NCI-H524 (cell line): ENCODE data around the gene ETHE1.

ENCODE experiments used
- DNase-seq, 2 experiments: peaks; one replicate each; lab custom pipeline; 2025; lab: John Stamatoyannopoulos, UW

The ETHE1 gene

GRCh38 chr19:43490759-43491158 lies 36.2 kb downstream of the ETHE1 start:
- DNase-seq = no peak

DNA sequence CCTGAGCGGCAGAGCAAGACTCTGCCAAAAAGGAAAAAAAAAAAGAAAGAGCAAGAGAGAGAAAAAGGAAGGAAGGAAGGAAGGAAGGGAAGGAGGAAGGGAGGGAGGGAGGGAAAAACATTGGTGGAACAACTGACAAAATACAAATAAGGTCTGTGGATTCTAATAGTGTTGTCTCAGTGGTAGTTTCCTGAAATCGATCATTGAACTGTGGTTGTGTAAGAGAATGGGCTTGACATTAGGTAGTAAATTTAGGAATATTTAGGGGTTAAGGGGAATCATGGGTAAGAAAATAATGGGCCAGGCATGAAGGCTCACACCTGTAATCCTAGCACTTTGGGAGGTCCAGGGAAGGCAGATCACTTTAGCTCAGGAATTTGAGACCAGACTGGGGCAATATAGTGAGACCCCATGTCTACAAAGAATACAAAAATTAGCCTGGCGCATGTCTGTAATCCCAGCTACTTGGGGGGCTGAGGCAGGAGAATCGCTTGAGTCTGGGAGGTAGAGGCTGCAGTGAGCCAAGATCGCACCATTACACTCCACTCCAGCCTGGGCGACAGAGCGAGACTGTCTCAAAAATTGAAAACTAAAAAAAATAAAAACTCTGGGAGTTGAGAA lies 36.9 kb downstream of the ETHE1 start:
- DNase-seq = no peak

DNA sequence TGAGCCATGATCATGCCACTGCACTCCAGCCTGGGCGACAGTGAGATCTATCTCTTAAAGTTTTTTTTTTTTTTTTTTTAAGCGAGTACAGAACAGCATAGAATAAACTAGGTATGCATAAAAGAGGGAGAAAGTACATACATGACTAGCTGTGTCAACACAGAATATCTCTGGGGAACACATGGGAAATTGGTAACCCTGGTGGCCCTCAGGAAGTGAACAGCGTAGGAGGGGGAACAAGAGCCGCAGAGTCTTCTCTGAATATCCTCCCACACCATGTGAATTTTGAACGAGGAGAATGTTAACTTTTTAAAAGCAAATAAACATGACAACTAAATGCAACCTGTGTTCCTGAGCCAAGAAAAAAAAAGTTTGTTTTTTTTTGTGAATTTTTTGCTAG lies 37.7 kb downstream of the ETHE1 start:
- DNase-seq = no peak

DNA sequence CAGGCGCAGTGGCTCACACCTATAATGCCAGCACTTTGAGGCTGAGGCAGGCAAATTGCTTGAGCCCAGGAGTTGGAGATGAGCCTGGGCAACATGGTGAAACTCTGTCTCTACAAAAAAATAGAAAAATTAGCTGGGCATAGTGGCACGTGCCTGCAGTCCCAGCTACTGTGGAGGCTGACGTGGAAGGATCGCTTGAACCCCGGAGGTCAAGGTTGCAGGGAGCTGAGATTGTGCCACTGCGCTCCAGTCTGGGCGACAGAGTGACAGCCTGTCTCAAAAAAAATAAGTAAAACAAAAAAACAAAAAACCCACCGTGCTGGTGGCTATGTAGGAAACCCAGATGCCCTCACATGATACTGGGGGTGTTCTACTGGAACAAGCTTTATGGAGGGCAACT lies 38.8 kb downstream of the ETHE1 start:
- no peak for DNase-seq

DNA sequence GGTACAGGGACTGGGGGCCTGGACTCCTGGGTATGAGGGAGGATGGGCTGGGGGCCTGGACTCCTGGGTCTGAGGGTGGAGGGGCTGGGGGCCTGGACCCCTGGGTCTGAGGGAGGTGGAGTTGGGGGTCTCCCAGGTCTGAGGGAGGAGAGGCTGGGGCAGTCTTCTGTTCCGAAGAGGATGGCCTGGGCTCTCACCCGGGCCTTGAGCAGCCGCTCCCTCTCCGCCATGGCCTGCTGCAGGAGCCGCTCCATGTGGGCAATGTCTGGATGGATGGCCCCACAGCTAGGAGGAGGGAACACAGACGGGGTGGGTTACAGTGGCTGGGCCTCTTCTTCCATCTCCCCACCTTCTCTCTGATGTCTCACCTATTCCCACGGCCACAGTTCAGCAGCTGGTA lies 40.6 kb downstream of the ETHE1 start:
- no peak for DNase-seq

DNA sequence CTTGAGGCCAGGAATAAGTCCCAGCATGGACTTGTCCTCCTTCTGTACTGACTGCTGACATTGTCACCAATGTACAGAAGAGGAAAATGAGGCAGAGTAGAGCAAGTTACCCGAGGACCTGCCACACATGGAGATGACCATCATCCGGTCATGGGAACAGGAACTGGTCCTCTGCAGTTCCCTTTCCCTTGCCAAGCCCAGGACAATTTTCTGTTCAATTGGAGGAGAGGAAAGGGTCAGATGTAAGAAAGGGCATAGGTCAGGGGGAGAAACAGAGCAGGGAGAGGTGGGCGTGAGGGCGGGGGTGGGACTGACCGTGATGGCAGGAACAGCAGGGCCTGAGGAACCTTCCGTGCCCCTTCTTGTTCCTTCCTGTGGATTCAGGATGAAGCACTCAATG lies 41.0 kb downstream of the ETHE1 start:
- DNase-seq = no peak

DNA sequence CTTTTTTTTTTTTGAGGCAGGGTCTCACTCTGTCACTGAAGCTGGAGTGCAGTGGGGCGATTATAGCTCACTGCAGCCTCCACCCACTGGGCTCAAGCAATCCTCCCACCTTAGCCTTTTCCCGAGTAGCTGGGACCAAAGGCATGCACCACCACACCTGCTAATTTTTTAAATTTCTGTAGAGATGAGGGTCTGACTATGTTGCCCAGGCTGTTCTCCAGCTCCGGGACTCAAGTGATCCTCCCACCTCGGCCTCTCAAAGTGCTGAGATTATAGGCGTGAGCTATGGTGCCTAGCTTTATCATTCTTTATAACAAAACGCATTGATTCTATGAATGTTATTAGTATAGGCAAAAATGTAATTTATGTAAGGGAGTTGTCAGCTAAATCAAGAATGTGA lies 43.7 kb downstream of the ETHE1 start:
- no peak for DNase-seq

GRCh38 chr19:43482193-43482592 lies 44.8 kb downstream of the ETHE1 start:
- DNase-seq = no peak

DNA sequence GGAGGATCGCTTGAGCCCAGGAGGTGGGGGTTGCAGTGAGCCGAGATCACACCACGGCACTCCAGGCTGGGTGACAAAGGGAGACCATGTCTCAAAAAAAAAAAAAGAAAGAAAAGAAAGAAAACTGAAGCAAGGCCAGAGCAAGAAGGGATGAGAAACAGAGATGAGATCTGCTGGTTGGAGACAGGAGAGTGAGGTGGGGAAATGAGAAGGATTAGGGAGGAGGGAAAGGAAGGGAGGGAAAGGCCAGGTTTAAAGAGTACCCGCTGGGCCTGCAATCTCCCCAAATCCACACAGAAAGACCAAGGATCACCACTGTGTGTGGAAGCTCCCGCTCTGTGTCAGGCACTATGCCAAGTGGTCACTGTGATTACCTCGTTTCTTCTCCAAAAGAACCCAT lies 45.3 kb downstream of the ETHE1 start:
- no peak for DNase-seq

DNA sequence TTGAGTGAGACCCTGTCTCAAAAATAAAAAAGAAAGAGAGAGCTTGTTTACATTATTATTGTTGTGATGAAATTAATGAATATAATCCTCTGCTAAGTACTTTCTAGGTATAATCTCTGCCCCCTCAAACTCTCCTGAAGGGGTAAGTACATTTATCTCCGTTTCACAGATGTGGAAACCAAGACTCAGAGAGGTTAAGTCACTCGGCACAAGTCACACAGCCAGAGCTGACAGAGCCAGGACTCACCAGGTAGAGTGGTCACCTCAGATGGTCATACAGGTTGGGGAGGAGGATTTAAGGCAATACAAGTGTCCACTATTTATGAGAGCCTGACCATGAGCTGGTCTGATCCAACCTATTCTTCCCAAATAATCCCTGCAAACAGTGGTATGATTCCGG lies 46.4 kb downstream of the ETHE1 start:
- DNase-seq = no peak

DNA sequence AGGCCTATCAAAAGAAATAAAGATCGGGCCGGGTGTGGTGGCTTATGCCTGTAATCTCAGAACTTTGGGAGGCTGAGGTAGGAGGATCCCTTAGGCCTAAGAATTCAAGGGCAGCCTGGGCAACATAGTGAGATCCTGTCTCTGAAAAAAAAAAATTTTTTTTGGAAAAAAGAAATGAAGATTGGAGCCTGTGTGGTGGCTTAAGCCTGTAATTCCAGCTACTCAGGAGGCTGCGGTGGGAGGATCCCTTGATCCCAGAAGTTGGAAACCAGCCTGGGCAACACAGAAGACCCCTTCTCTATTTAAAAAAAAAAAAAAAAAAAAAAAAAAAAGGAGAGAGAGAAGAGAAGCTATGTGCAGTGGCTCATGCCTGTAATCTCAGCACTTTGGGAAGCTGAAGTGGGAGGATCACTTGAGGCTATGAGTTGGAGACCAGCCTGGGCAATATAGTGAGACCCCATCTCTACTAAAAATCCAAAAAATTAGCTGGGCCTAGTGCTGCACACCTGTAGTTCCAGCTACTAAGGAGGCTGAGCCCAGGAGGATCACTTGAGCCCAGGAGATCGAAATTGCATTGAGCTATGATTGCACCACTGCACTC lies 46.9 kb downstream of the ETHE1 start:
- DNase-seq = no peak

GRCh38 chr19:43479226-43479625 lies 47.8 kb downstream of the ETHE1 start:
- DNase-seq = no peak

DNA sequence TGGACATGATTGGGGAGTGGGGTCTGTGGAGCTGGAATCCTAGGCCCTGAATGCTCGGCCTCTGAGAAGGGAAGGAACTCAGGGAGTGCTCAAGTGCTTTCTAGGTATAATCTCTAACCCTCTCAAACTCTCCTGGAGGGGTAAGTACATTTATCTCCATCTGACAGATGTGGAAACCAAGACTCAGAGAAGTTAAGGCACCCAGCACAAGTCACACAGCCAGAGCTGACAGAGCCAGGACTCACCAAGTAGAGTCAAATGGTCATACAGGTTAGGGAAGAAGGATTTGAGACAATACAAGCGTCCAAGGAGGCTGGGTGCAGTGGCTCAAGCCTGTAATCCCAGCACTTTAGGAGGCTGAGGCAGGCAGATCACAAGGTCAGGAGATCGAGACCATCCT lies 48.7 kb downstream of the ETHE1 start:
- no peak for DNase-seq

- DNase-seq = no peak
These were observed 50.4 kb downstream of the ETHE1 start for GRCh38 chr19:43476606-43477005.

- no peak for DNase-seq
These were observed 51.9 kb downstream of the ETHE1 start for GRCh38 chr19:43474986-43475705.

- no peak for DNase-seq
These were observed 52.5 kb downstream of the ETHE1 start for GRCh38 chr19:43474487-43474886.

DNA sequence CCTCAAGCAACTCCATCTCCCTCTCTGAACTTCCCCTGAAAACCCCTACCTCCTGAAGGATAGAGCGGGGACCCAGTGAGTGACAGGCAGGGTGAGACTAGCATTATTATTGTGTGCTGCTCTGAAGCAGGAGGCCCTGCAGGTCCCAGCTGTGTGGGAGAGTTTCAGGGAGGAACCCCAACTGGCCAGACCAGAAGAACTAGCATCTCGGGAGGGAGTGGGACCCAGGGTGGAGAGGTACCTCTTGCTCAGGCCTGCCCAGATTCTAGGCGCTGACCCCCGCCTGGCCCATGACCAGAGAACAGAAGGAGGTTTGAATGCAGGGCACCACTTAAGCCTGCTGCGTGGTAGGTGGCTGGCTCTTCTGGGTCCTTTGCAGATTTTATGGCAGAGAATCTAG lies 55.9 kb downstream of the ETHE1 start:
- DNase-seq = no peak

DNA sequence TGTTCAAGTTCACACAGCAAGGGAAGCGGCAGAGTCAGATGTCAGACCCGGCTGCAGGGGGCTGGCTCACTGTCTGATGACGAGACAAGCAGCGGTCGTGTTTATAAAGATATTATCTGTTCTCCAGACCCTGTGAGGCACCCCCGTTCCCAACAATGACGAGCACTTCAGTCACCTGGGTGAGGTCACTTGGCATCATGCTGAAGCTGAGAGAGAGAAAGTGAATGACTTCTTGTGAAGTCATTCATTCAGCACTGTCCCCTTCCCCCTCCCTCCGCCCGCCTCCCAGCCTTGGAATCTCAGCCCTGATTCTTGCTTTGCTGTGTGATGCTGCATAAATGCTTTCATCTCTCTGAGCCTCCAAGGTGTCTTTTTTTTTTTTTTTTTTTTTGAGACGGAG lies 56.7 kb downstream of the ETHE1 start:
- DNase-seq = no peak

- DNase-seq = no peak
These were observed 57.9 kb downstream of the ETHE1 start for GRCh38 chr19:43469160-43469480.

DNA sequence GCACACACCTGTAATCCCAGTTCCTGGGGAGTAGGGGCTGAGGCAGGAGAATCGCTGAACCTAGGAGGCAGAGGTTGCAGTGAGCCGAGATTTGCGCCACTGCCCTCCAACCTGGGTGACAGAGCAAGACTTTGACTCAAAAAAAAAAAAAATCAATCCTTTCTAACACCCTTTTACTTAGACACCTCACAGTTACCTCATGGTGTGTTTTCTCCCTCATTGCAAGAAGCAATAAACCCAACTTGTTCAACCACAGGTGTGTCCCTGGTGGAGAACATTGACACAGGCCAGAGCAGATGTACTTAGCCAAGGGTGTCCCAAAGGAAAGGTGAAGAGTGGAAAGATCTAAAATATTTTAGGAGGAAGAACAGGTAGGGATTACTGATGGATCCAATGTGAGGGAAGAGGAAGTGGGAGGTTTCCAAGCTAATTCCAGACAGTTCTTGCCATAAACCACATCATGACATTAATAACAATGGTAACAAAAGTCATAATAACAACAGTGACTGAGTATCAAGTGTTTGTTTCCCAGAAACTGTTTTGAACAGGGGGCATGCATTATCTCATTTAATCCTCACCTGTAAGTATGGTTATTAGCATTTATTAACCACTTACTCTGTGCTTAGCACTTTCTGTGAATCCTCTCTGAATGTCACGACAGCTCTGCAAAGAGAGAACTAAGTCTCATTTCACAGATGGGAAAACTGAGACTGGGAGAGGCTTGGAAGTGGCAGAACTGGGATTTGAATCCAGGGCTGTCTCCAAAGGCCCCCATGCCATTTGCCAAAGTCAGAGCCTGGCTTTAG lies 58.4 kb downstream of the ETHE1 start:
- DNase-seq = no peak

- no peak for DNase-seq
These were observed 59.3 kb downstream of the ETHE1 start for GRCh38 chr19:43467730-43468129.

DNA sequence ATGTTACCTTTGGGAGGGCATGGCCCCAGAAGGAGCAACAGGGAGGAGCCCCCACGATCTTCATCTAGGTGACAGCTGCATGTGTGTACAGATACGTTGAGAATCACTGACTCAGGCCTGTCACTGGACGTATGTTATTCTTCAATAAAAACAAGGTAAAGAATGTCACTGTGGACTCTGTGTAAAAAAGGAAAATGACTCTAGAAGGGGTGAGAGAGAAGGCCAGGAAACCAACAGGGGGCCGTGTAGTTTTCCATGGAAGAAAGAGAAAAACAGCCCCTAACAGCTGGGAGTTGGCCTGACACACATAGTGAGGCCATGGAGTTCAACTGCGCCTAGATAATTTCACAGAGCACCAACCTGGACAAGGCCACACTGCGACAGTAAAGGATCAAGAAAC lies 59.7 kb downstream of the ETHE1 start:
- no peak for DNase-seq

GRCh38 chr19:43466793-43467192 lies 60.2 kb downstream of the ETHE1 start:
- DNase-seq = no peak
